Loucy (cell line): ENCODE measurements around the gene CSH2.

Experiments used
- EZH2phosphoT487 ChIP-seq: fragments of 200-600 bp; IDR thresholded peaks from 2 replicates; pipeline ENCODE4 v1.6.1; 2018; ENCODE audit warnings: antibody characterized with exemption, mild to moderate bottlenecking, moderate library complexity, borderline replicate concordance
- TF ChIP-seq, protein P1 (sequence below): fragments of 200-600 bp; sonication (generic); conservative IDR thresholded peaks from 2 replicates; pipeline ENCODE4 v1.5.1; 2014; ENCODE audit warnings: mild to moderate bottlenecking, antibody characterized with exemption, low read length

DNA sequence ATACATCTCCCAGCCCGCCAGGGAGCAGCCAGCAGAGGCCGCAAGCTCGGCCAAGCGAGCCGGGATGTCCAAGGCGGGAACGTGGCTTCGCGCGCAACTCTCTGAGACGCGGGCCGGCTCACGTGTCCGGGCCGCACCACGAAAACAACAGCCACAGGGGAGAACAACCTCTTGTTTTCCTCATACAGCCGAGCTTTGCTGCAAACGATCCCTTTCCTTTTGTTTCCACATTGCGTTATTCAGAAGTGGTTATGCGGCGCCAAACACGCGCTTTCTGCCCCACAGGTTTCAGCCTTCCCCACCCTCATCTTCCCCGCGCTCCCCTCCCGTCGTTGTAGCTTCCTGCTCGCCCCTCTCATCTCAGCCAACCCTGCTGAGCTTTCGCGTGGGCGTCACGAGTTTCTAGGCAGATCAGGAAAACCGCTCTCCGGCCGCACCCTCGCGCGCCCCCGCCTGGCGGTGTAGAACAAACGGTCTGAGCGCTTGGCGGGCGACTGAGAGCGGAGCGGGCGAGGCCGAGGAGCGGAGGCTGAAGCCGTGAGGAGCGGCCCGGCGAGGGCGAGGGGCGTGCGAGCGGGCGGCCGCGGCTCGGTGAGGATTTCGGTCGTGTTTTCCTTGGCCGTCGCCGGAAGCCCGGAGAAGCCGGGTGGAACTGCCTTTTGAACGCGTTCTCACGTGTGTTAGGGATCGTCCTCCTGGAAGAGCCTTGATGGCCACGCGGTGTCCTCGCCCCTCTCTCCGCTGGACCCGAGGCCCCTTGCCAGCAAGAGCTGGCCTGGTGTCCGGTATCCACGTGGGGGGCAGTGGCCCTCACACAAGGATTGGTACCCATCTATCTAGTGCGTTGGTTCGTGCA lies 24.4 kb downstream of the CSH2 start:
- TF ChIP-seq, protein P1, sequence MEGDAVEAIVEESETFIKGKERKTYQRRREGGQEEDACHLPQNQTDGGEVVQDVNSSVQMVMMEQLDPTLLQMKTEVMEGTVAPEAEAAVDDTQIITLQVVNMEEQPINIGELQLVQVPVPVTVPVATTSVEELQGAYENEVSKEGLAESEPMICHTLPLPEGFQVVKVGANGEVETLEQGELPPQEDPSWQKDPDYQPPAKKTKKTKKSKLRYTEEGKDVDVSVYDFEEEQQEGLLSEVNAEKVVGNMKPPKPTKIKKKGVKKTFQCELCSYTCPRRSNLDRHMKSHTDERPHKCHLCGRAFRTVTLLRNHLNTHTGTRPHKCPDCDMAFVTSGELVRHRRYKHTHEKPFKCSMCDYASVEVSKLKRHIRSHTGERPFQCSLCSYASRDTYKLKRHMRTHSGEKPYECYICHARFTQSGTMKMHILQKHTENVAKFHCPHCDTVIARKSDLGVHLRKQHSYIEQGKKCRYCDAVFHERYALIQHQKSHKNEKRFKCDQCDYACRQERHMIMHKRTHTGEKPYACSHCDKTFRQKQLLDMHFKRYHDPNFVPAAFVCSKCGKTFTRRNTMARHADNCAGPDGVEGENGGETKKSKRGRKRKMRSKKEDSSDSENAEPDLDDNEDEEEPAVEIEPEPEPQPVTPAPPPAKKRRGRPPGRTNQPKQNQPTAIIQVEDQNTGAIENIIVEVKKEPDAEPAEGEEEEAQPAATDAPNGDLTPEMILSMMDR = no peak
- no peak for TF ChIP-seq EZH2phosphoT487
